HCT116 (cell line): Measurements from ENCODE around the gene ATL2.

Source experiments
- EZH2 ChIP-seq: fragments of 200-600 bp; sonication (generic); IDR thresholded peaks from 2 replicates; pipeline ENCODE4 v1.6.1; 2017; ENCODE audit warnings: antibody characterized with exemption, mixed run types
- TF ChIP-seq, protein P1 (sequence below), 3 experiments: fragments of 200-600 bp in 1 of 3; sonication (generic) in 1 of 3; IDR thresholded peaks in 2 of 3; conservative IDR thresholded peaks in 1 of 3; 2 replicates each; pipeline ENCODE4 v1.5.1; 2012 to 2017; ENCODE audit warnings: low read depth in 2 of 3, low read length in 2 of 3, antibody characterized with exemption in 1 of 3, borderline replicate concordance in 1 of 3, control low read depth in 1 of 3, mild to moderate bottlenecking in 1 of 3, mixed read lengths in 1 of 3, mixed run types in 1 of 3, moderate library complexity in 1 of 3; ENCODE audit not compliant: insufficient read depth in 1 of 3

DNA sequence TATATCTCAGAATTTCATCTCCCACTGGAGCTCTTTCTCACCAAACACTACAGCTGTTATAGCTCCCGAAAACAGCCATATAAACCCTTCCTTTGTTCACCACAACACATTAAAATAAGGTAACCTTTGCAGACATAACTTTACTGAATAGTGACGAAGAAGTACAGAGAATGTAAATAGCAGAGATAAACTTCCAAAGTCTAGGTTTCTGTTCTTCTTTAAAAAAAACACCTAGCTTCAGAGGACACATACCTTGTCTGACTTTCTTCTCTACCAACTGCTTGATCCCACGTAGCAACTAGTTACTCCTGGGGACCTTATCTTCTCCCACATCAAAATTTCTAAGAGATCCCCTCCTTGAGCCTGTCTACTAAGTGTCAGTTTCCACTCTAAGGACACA lies 32.3 kb downstream of the ATL2 start:
- TF ChIP-seq EZH2: no peak
- TF ChIP-seq, protein P1, sequence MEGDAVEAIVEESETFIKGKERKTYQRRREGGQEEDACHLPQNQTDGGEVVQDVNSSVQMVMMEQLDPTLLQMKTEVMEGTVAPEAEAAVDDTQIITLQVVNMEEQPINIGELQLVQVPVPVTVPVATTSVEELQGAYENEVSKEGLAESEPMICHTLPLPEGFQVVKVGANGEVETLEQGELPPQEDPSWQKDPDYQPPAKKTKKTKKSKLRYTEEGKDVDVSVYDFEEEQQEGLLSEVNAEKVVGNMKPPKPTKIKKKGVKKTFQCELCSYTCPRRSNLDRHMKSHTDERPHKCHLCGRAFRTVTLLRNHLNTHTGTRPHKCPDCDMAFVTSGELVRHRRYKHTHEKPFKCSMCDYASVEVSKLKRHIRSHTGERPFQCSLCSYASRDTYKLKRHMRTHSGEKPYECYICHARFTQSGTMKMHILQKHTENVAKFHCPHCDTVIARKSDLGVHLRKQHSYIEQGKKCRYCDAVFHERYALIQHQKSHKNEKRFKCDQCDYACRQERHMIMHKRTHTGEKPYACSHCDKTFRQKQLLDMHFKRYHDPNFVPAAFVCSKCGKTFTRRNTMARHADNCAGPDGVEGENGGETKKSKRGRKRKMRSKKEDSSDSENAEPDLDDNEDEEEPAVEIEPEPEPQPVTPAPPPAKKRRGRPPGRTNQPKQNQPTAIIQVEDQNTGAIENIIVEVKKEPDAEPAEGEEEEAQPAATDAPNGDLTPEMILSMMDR (IDR thresholded peaks at IDR 0.05 in 2 of 3, conservative IDR thresholded peaks at IDR 0.05 in 1 of 3; ENCODE audit: borderline replicate concordance in 1 of 3, insufficient read depth in 1 of 3, low read depth in 2 of 3, low read length in 2 of 3): no peak
